HG02763 (cell line): Measurements from ENCODE around the gene SLC1A2.

ENCODE experiments used
- ATAC-seq: cut with Tn5 transposase; IDR thresholded peaks from one replicate; pipeline ENCODE4 v1.9.1; 2021; ENCODE audit warnings: mild to moderate bottlenecking, moderate library complexity; ENCODE audit not compliant: unreplicated experiment

The SLC1A2 gene

DNA sequence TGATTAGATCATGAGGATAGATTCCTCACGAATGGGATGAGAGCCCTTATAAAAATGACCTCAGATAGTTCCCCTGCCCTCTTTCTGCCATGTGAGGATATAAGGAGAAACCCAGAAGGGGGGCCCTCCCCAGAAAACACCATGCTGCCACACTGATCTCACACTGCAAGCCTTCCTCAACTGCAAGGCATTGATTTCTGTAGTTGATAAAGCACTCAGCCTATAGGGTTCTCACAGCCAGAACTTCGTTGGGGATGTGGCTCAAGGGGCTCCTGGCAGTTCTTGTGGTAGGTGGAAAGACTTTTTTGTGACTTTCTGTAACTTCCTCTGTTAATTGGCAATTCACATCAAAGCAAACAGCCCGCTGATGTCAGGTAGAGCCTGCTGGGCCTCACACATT, 171.5 kb downstream of the SLC1A2 start:
- no peak for ATAC-seq

DNA sequence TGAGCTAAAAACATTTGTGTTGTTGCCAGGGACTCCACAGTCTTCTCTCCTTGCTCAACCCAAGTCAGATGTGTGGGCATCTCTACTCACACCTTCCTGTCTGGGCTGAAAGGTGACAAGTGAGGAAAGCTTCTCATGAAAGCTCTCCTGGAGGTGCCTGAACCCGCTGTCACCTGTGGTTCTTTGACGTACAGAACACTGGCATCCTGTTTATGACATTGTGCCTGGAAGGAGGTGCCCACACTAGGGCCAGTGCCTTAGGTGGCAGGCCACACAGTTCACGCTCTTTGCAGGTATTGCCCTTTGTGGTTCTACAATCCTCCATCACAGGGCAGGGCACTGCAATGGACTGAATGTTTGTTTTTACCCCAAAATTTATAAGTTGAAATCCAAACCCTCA, 171.9 kb downstream of the SLC1A2 start:
- ATAC-seq = no peak

DNA sequence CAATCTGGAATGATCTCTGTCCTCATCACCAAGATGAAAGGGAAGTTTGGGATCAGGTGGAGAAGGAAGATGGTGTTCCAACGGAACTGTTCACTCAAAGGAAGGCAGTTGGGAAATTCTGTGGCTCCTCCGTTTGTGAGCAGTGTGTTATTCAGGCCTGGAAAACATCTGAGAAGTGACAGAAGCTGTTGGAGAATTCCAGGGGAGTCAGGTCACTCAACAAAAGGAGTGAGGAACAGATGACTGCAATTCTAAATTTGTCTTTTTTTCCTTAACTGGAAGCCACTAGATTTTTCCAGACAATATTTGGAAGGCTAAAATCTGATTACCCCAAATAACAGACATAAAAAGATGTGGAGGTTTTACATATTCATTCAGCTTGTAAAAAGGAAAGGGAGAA, 172.6 kb downstream of the SLC1A2 start:
- ATAC-seq = no peak

DNA sequence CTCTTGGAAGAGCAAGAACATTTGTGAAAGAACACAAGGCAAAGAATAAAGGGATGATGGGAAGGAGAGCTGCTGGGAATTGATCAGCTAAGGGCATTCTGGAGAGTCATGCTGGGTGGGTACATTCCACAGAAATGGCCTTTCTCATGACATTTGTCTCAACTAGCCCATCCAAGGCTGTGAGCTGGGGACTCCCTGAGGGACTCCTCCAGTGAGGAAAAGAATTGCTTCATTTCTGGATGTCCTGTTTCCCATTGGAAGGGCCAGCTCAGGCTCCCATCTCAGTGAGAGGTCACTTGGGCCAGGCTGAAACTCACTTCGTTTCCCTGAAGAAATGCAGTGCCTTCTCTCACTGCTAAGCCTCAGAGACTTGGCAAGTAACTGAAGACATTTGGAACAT, 173.6 kb downstream of the SLC1A2 start:
- no peak for ATAC-seq

DNA sequence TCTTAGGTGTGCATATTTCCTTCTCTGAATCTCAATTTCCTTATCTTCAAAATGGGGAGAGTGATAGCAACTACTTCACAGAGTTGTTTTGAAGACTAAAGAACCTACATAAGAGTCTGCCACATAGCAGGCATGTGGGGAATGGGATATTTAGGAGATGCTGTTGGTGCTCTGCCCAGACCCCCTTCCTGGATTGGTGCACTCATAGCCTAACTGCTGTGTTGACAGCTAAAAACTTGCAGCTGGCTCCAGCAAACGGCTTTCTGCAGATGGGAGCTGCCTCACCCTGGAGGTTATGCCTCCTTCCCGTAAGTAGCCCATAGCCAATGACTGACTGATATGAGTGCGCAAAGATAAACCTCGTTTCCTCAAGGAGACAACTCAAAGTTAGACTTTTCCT, 174.3 kb downstream of the SLC1A2 start:
- ATAC-seq = no peak

DNA sequence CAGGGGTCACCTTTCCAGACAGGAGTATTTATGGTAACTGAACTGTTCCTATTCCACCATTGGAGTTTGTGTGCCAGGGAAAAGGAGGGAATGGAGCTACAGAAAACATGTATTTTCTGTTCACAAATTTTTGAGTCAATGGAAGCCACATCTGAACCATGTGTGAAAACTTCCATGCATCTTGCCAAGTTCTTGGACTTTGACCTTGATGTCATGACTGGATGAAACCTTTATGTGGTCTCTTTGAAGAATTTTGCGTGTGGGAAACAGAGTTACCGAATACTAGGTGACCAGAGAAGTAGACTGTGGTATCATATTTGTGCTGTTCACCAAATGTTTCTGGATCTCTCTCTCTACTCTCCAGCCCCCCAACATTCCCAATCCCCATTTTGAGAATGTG, 175.6 kb downstream of the SLC1A2 start:
- no peak for ATAC-seq

DNA sequence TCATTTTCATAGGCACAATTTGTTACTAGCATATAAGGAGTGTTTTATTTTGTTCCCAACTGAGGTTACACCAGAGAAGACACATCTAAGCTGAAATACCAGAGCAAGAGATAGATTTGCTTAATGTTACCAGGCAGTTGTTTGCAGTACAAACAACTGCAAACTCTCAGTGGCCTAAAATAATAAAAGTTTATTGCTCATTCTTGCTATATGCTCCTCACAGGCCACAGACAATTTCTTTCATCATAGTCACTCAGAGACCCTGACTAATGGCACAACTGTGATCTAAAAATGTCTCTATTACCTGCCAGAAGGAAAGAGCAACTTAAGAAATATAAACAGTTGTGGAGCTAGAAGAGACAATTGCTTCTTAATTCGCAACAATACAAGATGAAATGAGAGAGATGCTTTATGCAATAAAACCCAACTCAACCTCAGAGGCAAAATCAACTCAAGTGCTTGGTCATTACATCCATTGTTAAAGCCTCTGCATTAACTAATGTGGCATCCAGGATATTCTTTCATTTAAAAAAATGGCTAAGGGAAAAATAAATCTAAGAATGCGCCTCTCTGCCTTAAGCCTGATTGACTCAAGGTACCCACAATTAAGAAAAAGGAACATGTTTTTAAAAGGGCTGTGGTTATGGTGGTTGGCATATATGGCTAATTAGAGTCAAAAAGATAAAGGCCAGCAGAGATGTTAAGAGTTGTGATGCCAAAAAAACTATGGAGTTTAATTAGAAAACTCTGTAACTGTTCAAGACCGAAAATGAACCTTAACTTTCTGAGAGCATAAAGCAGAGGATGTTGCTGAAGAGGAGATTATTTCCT, 176.7 kb downstream of the SLC1A2 start:
- ATAC-seq = no peak

DNA sequence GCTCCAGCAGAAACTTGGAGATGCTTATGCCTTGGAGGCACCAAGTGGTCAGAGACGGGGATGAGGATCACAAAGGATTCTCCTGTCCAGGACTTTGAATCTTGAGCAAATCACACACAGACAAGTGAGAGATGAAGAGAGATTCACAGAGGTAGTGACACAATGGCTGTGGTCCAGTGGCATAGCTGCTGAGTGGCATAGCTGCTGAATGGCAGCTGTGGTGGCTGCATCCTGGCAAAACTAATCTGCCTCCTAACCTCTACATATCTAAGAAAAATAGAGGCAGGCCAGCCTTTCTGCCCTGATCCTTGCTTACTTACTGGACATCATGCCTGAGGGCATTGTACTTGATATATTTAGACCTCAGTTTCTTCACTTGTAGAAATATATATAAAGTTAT, 177.8 kb downstream of the SLC1A2 start:
- no peak for ATAC-seq

DNA sequence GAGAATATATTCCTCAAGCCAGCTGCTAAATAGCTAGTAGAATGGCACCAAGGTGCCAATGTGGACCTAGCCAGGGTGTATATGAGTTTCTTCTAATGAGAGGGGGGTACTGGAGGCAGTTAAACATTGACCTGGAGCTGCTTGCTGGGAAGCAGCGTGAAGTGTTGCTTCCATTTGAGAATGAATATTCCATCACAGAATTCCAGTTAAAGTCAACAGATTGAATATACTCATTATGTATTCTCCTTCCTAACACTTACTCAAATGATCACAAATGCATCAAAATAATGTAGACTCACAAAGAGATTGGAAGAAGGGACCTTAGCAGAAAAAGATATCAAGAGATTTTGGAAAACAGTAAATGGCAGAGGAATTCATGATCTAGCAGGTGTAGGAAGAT, 178.3 kb downstream of the SLC1A2 start:
- ATAC-seq = no peak

DNA sequence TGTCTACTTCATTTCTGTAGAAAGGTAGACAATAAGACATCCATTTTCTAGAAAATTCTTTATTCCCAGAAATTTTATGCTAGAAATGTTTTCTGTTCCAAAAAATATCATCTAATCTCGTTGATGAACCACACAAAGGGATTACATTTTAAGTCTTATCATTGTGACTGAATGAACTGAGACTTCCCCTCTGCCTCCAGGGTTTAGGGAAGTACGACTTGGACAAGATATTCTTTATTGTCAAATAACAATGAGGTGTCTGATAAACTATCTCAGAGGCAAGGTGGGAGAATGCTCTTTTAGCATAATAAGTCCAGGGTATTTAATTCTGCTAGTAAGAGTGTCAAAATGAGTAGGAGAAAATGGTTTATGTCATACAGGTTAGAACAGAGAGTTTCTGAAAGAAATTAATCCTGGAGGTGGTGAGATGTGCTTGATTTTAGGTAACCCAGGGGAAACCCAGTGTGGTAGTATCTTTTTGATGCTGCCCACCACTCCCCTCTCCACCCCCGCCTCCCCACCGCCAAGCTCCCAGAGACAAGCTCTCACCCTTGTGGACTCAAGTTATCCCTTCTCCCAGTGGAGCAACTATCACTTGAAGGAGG, 179.8 kb downstream of the SLC1A2 start:
- no peak for ATAC-seq

DNA sequence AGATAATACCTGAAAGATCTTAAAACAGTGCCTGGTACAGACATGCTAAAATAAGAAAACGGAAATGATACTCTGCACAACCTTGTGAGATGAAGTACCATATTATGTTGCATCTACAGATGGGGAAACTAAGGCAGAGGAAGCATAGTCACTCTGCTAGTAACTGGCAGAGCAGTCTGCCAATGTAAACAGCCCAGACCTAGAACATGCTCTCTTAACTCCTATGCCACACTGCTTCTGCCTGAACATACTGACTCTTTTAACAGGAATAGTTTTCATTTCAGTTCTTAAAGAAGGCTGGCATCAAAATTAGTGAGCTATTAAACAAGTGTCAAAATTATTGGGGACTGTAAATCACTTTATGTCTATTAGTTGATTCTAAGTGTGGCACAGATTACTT, 180.5 kb downstream of the SLC1A2 start:
- ATAC-seq = no peak

DNA sequence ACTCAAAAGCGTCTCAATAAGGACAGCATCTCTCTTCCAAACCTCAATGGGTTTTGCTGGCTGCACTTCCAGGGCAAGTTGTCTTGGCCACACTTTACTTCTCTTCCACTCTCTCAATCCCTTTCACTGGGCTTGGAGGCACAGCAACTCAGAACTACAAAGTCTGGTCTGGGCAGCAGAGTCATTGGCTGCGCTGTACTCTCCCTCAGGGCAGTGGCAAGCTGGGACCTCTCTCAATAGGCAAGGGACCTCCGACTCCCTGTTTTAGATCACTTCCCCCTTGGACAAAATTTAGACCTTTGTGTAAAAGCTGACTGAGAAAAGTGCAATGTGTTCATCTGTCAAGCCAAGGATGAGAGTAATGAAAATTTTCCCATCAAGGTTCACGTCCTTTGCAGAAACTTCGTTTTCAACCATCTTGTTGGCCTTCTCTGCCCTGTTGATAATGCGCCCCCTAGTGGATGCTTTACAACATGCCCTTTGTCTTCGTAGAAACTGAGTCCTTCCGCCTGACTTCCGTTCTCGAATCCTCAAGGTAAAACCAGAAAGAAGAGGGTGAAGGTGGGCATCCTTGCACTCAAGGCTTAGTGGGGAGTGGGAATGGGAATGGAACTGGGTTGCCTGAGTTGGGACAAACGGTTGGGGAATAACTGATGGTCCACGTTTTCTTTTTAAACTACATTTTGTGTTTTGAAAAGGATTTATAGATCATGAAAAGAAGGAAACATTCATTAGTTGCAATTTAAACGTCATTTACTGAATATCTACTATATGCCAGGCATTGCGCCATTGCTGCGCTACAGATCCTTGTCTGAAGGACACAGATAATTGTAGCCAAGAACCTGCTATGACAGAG, 181.3 kb downstream of the SLC1A2 start:
- ATAC-seq = no peak

DNA sequence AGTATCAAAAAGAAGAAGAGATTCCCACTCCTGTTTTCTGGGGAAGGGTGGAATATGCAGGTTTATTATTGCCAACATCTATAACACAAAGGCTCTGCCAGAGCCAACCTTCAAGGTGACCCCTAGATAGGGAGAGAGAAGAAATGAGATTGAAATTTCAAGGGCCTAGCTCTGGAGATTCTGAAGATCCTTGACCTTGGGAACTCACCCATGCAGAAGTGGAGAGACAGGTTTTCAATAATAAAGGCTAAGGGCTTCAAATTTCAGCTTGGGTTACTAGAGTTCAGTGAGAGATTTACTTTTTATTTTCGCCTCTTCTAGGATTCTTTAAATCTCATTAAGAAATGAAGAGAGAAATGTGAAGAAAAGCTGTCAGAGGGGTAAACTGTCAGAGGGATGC, 182.0 kb downstream of the SLC1A2 start:
- ATAC-seq = no peak

DNA sequence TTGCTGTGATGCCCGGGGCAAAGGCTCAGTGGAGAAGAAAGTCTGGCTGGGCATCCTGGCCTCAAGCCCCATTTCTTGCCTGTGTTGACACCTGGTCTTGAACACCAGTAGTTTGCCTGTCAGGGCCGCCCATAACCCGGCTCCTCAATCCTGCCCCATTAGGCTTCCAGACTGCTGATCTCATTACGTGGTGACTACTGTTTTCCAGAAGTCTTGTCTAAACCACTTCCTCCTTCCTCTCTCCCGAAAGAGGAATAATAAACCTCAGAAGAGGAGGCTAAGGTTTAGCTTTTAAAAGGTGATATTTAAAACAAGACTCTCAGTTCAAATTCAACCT, 182.7 kb downstream of the SLC1A2 start:
- ATAC-seq = no peak

DNA sequence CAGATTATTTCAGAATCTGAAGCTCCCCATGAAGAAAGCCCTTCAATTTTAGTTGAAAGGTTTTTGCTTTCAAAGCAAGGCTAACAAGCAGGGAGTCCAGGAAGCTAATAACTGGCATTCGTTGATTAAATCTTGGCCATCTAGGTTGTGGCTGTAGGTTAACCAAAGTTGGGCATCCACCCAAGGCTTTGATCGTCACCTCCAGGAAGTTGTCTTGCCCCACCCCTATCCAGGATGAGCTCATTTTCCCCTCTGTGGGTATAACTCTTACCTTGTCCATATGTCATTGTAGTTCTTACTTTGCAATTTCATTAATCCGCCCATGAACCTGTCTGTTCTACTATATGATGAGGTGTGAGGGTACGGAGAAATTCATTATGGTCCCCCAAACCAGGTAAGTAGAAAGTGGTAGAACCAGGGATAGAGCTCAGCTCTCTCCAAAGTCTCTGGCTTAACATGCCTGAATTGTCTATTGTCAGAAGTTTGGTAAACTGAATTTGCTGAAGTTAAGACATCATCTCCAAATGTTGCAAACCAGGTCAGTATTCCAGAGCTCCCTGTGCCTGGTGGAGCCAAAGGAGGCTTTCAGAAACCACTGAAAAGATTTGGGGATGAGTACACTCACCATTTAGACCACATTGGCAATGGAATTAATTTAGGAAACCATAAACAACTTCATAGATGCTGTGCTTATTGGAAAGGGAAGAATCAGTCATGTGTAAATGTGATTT, 183.3 kb downstream of the SLC1A2 start:
- no peak for ATAC-seq

DNA sequence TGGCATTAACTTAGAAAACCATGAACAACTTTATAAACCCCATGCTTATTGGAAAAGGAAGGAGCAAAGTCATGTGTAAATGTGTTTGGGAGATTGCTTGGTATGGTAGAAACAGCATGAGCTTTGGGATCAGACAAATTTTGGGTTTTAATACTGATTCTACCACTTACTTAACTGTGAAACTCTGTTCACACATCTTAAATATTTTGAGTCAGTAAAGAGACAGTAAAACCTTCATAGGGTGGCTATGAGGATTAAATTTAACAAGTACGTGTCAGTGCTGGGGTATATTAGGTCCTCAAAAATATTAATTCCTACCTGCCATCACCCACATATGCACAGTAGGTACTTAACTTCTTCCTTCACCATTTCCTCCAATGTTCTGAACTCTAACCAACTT, 183.9 kb downstream of the SLC1A2 start:
- ATAC-seq = no peak

DNA sequence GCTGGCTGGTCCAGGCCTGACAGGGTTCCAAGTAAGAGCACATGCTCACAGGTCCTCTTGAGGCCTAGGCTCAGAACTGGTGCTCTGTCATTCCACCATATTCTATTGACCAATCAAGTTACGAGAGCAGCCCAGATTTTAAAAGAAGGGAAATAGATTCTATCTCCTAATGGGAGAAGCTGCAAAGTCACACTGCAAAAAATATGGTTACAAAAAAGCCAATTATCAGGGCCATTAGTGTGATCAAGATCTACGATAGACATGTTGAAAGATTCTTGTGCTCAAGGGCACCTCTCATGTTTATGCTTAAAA, 184.2 kb downstream of the SLC1A2 start:
- ATAC-seq = no peak

DNA sequence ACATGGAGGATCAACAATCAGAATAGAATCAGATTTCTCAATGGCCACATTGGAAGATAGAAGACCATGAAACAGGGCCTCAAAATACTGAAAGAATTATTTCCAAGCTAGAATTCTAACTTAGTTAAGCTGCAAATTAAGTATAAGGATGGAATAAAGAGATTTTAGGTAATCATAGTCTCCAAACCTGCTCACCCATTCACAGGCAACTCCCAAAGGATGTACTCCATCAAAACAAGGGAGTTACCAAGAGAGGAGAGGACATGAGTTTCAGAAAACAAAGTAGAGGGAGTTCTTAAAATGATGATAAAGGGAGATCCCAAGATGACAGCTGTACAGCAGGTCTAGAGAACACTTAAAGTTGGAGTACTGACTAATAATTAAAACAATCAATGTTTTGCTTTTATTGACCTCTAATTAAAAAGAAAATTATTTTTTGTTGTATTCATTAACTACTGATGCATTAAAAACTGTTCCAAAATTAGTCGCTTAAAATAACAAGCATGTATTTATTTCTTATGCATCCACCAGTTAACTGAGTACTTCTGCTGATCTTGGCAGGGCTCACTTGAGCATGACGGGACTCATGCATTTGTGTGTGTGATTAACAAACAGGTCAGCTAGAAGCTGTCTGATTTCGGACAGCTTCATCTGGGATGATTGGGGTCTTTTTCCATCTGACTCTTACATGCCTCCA, 184.8 kb downstream of the SLC1A2 start:
- ATAC-seq = no peak

DNA sequence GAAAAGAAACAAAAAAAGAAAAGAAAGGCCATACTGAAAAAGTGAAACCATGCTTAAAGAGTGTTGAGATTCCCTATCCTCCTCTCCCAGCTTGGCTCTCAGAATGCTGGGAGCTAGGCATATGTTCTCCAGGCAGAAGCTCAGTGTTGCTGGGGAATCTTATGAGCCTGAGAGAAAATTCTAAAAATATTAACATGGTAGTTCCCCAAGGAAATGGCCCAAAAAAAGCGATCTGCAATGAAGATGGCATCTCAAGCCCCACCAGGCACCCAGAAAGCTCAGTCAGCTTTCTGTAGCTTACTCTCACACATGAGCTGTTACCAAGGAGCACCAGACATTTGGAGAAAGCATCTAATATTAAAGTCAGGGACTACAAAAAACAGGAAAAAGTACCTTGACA, 185.8 kb downstream of the SLC1A2 start:
- ATAC-seq = no peak

DNA sequence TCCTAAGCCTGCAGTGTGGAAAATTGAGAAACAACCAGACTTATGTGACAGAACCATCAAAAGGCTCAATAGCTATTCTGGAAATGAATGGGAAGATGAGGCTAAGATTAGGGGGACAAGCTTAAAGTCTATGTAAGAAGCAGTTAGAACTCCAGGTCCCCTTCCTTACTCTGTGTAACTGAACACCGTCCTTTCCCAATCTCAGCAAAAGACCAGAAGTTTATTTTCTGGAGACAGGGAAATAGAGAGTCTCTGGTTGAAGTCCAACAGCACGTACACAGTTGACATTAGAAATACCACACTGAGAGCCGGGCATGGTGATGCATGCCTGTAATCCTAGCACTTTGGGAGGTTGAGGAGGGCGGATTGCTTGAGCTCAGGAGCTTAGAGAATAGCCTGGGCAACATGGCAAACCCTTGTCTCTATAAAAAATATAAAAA, 186.4 kb downstream of the SLC1A2 start:
- ATAC-seq = no peak
